ENCODE results near the gene ALDH1L2. TPM values are rescaled to one million over a fixed set of nuclear protein-coding genes. Genes with fewer than 3 reads are reported as not detected.

Gene ALDH1L2
- total RNA-seq, 1 experiment from 2014 or later: 1.9 TPM

- Histone ChIP-seq H2BK15ac (ENCODE audit: low read depth, low read length) (no peak overlapping the region), H4K5ac (ENCODE audit: insufficient read length, low read depth, low read length) (no peak overlapping the region), H4K20me1 (ENCODE audit: control insufficient read depth, insufficient read depth, insufficient read length) (no peaks in the 10 kb centered on the region), H2AFZ (ENCODE audit: low read length) (no peak overlapping the region), H3K18ac (ENCODE audit: insufficient read length, low read depth, low read length) (no peak overlapping the region), H2BK120ac (ENCODE audit: low read depth, low read length, poor library complexity, severe bottlenecking) (no peak overlapping the region), H3K4me1 (ENCODE audit: insufficient read depth, low read length) (no peaks in the 10 kb centered on the region), H3K9me3 (ENCODE audit: control insufficient read depth, low read depth, low read length) (no peaks in the 10 kb centered on the region), H2AK5ac (ENCODE audit: insufficient read length, low read length) (no peak overlapping the region), H4K91ac (ENCODE audit: insufficient read length, low read depth, low read length) (no peak overlapping the region), H2BK5ac (ENCODE audit: insufficient read length, low read length) (no peak overlapping the region), H2BK12ac (ENCODE audit: insufficient read length, low read depth, low read length) (no peak overlapping the region), H3T11ph (ENCODE audit: low read length) (no peak overlapping the region), H3K79me2 (ENCODE audit: insufficient read depth, low read length) (no peaks in the 10 kb centered on the region), H3K4me2 (ENCODE audit: insufficient read depth, insufficient read length, low read length) (no peak overlapping the region), H3K56ac (ENCODE audit: insufficient read length, low read depth, low read length) (no peak overlapping the region), H3K14ac (ENCODE audit: insufficient read depth, low read length) (no peak overlapping the region), H3K27ac (ENCODE audit: insufficient read length, low read depth, low read length) (no peak overlapping the region), H3K79me1 (ENCODE audit: insufficient read depth, low read depth, low read length, poor library complexity, severe bottlenecking) (no peaks in the 10 kb centered on the region), H2BK20ac (ENCODE audit: low read depth, low read length, poor library complexity, severe bottlenecking) (no peak overlapping the region), H3K27me3 (ENCODE audit: insufficient read depth, low read length) (no peaks in the 10 kb centered on the region), H3K23ac (ENCODE audit: insufficient read length, low read depth, low read length) (no peak overlapping the region), H4K8ac (replicated peaks; ENCODE audit: insufficient read length, low read depth, low read length) (no peak overlapping the region), H3K4ac (ENCODE audit: low read depth, low read length) (no peak overlapping the region), H3K9ac (ENCODE audit: extremely low read depth, insufficient read length, low read length) (no peak overlapping the region), H3K23me2 (ENCODE audit: insufficient read length, low read depth, low read length, poor library complexity, severe bottlenecking) (no peaks in the 10 kb centered on the region)
- no peaks in the 10 kb centered on the region for H3K36me3 Mint-ChIP-seq (ENCODE audit: insufficient read depth in 1 of 3, low read depth in 3 of 3)
- WGBS (ENCODE audit: extremely low coverage, insufficient read length, low lambda C conversion rate): no CpG with 5 or more reads among the region's 7 CpGs
- no peak for TF ChIP-seq CTCF (conservative IDR thresholded peaks at IDR 0.05)
- peaks cover 6% of the 10 kb centered on the region in 2 experiments; a peak in 3 of 4 replicates for H3K4me1 Mint-ChIP-seq
- H3K9me3 Mint-ChIP-seq: no peaks in the 10 kb centered on the region
- no peaks in the 10 kb centered on the region for H3K27me3 Mint-ChIP-seq (ENCODE audit: low read depth)
- H3K27ac Mint-ChIP-seq: no peak overlapping the region
- H3K4me3 Mint-ChIP-seq: no peak overlapping the region
- no peak for DNase-seq
Observed at GRCh38 chr12:105077435-105077834, 6.8 kb downstream of the ALDH1L2 start.

Measured in H9 (cell line).